HepG2 (cell line): Measurements from ENCODE around the gene FAM161A. TPM values are rescaled to one million over a fixed set of nuclear protein-coding genes. Genes with fewer than 3 reads are reported as not detected.

ENCODE experiments used
- BRCA1 ChIP-seq: sonication (generic); formaldehyde crosslinking; IDR thresholded peaks from 2 replicates; pipeline ENCODE4 v1.4.0; 2020; ENCODE audit warnings: missing genetic modification reagents
- KLF13 ChIP-seq: sonication (generic); formaldehyde crosslinking; IDR thresholded peaks from 2 replicates; pipeline ENCODE4 v1.4.0; 2020; ENCODE audit warnings: mild to moderate bottlenecking, missing genetic modification reagents
- SKI ChIP-seq: fragments of 450-650 bp; IDR thresholded peaks from one replicate; pipeline ENCODE4 v1.6.1; 2018; ENCODE audit warnings: mild to moderate bottlenecking; ENCODE audit not compliant: partially characterized antibody
- SP140L ChIP-seq: sonication (generic); formaldehyde crosslinking; IDR thresholded peaks from 2 replicates; pipeline ENCODE4 v1.4.0; 2020; ENCODE audit warnings: missing genetic modification reagents, borderline replicate concordance
- polyA plus RNA-seq, 8 experiments: library from polyadenylated mRNA; depleted of rRNA in 3 of 8; stranded (reverse) in 7 of 8; unstranded in 1 of 8; fragments of >200 nt; fragmentation: Illumina TruSeq in 4 of 8; extraction: Trizol in 4 of 8; gene quantifications; 2 replicates each; pipeline versions ENCODE4 v1.2.1 to v1.2.3, GENCODE V29; 2011 to 2016; ENCODE audit warnings: low read depth in 4 of 8, missing spikeins in 1 of 8, mixed read lengths in 1 of 8; ENCODE audit not compliant: insufficient read depth in 1 of 8
- total RNA-seq, 5 experiments: library from RNA; depleted of rRNA; stranded (reverse); fragments of >200 nt; fragmentation: Illumina TruSeq; extraction: Trizol; gene quantifications; 2 replicates each; pipeline ENCODE4 v1.2.3, GENCODE V29; 2016; ENCODE audit warnings: low read depth in 1 of 5
- TF ChIP-seq, protein P1 (sequence below): sonication (generic); formaldehyde crosslinking; IDR thresholded peaks from 2 replicates; pipeline ENCODE4 v1.4.0; 2020; ENCODE audit warnings: missing genetic modification reagents, borderline replicate concordance
- TF ChIP-seq, protein P2 (sequence below): conservative IDR thresholded peaks from 2 replicates; pipeline ENCODE4 v1.6.1; 2018; ENCODE audit warnings: missing genetic modification reagents
- TF ChIP-seq, protein P3 (sequence below): sonication (generic); formaldehyde crosslinking; IDR thresholded peaks from 2 replicates; pipeline ENCODE4 v1.4.0; 2020; ENCODE audit warnings: missing genetic modification reagents
- TF ChIP-seq, protein P4 (sequence below): sonication (generic); formaldehyde crosslinking; IDR thresholded peaks from 2 replicates; pipeline ENCODE4 v1.4.0; 2020; ENCODE audit warnings: missing genetic modification reagents
- TF ChIP-seq, protein P5 (sequence below): sonication (generic); formaldehyde crosslinking; IDR thresholded peaks from 2 replicates; pipeline ENCODE4 v1.4.0; 2020; ENCODE audit warnings: missing genetic modification reagents, borderline replicate concordance

Gene FAM161A
- total and polyA plus RNA-seq, 2 of the 13 experiments (the other 11 are each of a cell fraction or from before 2014, with no cell fraction given) = 2.7 to 3.4 TPM

DNA sequence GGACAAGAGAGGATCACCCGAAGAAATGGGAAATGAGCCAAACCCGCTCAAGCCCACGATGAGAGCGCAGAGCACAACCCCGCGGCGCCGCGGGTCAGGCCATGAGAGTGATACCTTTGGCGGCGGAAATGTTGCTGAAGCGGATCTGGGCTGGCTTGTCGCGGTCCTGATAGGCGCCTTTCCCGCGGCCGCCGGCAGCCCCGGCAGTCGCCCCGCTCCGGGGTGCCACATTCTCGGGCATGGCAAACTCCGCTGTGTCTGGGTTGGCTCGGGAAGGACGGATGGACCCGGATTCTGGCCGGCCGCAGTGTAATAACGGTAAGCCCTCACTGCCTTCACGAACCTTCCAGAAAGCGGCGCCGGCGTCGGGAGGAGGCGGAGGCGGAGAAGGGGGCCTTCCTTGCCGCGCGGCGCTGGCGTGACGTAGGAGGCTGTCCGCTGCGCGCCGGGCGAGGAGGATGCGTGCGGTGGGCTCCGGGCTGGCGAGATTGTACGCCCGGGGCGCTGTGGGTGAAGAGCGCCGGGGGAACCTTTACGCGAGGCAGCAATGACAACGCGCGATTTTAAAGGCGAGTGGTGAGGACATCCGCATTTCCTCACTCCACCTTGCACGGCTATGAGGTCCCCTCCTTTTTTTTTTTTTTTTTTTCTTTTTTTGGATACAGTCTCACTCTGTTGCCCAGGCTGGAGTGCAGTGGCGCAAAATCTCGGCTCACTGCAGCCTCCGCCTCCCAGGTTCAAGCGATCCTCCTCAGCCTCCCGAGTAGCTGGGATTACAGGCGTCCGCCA lies 34.6 kb upstream of the FAM161A start, which contains the start of gene CCT4 (continued):
- TF ChIP-seq, protein P1, sequence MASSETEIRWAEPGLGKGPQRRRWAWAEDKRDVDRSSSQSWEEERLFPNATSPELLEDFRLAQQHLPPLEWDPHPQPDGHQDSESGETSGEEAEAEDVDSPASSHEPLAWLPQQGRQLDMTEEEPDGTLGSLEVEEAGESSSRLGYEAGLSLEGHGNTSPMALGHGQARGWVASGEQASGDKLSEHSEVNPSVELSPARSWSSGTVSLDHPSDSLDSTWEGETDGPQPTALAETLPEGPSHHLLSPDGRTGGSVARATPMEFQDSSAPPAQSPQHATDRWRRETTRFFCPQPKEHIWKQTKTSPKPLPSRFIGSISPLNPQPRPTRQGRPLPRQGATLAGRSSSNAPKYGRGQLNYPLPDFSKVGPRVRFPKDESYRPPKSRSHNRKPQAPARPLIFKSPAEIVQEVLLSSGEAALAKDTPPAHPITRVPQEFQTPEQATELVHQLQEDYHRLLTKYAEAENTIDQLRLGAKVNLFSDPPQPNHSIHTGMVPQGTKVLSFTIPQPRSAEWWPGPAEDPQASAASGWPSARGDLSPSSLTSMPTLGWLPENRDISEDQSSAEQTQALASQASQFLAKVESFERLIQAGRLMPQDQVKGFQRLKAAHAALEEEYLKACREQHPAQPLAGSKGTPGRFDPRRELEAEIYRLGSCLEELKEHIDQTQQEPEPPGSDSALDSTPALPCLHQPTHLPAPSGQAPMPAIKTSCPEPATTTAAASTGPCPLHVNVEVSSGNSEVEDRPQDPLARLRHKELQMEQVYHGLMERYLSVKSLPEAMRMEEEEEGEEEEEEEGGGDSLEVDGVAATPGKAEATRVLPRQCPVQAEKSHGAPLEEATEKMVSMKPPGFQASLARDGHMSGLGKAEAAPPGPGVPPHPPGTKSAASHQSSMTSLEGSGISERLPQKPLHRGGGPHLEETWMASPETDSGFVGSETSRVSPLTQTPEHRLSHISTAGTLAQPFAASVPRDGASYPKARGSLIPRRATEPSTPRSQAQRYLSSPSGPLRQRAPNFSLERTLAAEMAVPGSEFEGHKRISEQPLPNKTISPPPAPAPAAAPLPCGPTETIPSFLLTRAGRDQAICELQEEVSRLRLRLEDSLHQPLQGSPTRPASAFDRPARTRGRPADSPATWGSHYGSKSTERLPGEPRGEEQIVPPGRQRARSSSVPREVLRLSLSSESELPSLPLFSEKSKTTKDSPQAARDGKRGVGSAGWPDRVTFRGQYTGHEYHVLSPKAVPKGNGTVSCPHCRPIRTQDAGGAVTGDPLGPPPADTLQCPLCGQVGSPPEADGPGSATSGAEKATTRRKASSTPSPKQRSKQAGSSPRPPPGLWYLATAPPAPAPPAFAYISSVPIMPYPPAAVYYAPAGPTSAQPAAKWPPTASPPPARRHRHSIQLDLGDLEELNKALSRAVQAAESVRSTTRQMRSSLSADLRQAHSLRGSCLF (CRISPR knock-in tag) = peak; percentile 83; the same call in 1 of the 2 replicates
- TF ChIP-seq, protein P2, sequence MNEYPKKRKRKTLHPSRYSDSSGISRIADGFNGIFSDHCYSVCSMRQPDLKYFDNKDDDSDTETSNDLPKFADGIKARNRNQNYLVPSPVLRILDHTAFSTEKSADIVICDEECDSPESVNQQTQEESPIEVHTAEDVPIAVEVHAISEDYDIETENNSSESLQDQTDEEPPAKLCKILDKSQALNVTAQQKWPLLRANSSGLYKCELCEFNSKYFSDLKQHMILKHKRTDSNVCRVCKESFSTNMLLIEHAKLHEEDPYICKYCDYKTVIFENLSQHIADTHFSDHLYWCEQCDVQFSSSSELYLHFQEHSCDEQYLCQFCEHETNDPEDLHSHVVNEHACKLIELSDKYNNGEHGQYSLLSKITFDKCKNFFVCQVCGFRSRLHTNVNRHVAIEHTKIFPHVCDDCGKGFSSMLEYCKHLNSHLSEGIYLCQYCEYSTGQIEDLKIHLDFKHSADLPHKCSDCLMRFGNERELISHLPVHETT (CRISPR knock-in tag) = peak; percentile 96
- TF ChIP-seq SKI = peak; percentile 81
- TF ChIP-seq, protein P3, sequence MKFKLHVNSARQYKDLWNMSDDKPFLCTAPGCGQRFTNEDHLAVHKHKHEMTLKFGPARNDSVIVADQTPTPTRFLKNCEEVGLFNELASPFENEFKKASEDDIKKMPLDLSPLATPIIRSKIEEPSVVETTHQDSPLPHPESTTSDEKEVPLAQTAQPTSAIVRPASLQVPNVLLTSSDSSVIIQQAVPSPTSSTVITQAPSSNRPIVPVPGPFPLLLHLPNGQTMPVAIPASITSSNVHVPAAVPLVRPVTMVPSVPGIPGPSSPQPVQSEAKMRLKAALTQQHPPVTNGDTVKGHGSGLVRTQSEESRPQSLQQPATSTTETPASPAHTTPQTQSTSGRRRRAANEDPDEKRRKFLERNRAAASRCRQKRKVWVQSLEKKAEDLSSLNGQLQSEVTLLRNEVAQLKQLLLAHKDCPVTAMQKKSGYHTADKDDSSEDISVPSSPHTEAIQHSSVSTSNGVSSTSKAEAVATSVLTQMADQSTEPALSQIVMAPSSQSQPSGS (CRISPR knock-in tag) = peak; percentile 93
- TF ChIP-seq, protein P4, sequence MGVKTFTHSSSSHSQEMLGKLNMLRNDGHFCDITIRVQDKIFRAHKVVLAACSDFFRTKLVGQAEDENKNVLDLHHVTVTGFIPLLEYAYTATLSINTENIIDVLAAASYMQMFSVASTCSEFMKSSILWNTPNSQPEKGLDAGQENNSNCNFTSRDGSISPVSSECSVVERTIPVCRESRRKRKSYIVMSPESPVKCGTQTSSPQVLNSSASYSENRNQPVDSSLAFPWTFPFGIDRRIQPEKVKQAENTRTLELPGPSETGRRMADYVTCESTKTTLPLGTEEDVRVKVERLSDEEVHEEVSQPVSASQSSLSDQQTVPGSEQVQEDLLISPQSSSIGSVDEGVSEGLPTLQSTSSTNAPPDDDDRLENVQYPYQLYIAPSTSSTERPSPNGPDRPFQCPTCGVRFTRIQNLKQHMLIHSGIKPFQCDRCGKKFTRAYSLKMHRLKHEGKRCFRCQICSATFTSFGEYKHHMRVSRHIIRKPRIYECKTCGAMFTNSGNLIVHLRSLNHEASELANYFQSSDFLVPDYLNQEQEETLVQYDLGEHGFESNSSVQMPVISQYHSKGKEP (CRISPR knock-in tag) = peak; percentile 77
- TF ChIP-seq, protein P5, sequence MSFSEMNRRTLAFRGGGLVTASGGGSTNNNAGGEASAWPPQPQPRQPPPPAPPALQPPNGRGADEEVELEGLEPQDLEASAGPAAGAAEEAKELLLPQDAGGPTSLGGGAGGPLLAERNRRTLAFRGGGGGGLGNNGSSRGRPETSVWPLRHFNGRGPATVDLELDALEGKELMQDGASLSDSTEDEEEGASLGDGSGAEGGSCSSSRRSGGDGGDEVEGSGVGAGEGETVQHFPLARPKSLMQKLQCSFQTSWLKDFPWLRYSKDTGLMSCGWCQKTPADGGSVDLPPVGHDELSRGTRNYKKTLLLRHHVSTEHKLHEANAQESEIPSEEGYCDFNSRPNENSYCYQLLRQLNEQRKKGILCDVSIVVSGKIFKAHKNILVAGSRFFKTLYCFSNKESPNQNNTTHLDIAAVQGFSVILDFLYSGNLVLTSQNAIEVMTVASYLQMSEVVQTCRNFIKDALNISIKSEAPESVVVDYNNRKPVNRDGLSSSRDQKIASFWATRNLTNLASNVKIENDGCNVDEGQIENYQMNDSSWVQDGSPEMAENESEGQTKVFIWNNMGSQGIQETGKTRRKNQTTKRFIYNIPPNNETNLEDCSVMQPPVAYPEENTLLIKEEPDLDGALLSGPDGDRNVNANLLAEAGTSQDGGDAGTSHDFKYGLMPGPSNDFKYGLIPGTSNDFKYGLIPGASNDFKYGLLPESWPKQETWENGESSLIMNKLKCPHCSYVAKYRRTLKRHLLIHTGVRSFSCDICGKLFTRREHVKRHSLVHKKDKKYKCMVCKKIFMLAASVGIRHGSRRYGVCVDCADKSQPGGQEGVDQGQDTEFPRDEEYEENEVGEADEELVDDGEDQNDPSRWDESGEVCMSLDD (CRISPR knock-in tag) = no peak
- TF ChIP-seq BRCA1 (CRISPR knock-in tag) = peak; percentile 81; the same call in 1 of the 2 replicates
- no peak for TF ChIP-seq SP140L (CRISPR knock-in tag)
- TF ChIP-seq KLF13 (CRISPR knock-in tag) = peak; percentile 73; the same call in 1 of the 2 replicates
